CD8-positive, alpha-beta memory T cell (primary cell): ENCODE data around the gene CSPG4. TPM values are rescaled to one million over a fixed set of nuclear protein-coding genes. Genes with fewer than 3 reads are reported as not detected.
"Not testable (repeated sequence)": the region's sequence is repeated elsewhere in the genome, so short reads cannot be mapped to it uniquely, and the experiment has no call there.

ENCODE experiments used
- CTCF ChIA-PET: fragments of 350-600 bp; sonication (Branson Sonifier 250); formaldehyde crosslinking; loops from one replicate; lab custom pipeline; 2021; ENCODE audit warnings: antibody characterized with exemption; lab: Charles Lee
- POLR2A ChIA-PET: fragments of 350-600 bp; sonication (Branson Sonifier 250); formaldehyde crosslinking; loops from one replicate; lab custom pipeline; 2021; ENCODE audit warnings: antibody characterized with exemption; lab: Charles Lee
- DNase-seq, 5 donors: peaks; one replicate each; pipeline versions ENCODE4 v3.0.0 to v3.0.0-alpha.2; 2020 to 2022; ENCODE audit warnings: mixed read lengths in 1 of 5
- H3K27ac ChIP-seq: one replicate; pipeline ENCODE4 v1.7.0; 2013; ENCODE audit warnings: low read depth, mild to moderate bottlenecking, low read length, moderate library complexity
- H3K27me3 ChIP-seq: 2 replicates; pipeline ENCODE4 v1.7.0; 2013; ENCODE audit warnings: low read length, mild to moderate bottlenecking; ENCODE audit not compliant: insufficient read depth, poor library complexity, severe bottlenecking
- H3K36me3 ChIP-seq: 2 replicates; pipeline ENCODE4 v1.7.0; 2013; ENCODE audit warnings: mild to moderate bottlenecking, low read length, moderate library complexity; ENCODE audit not compliant: insufficient read depth
- H3K4me1 ChIP-seq: 2 replicates; pipeline ENCODE4 v1.7.0; 2013; ENCODE audit warnings: mild to moderate bottlenecking, low read length, moderate library complexity; ENCODE audit not compliant: insufficient read depth
- H3K4me3 ChIP-seq: 2 replicates; pipeline ENCODE4 v1.7.0; 2013; ENCODE audit warnings: mild to moderate bottlenecking, low read length
- H3K9me3 ChIP-seq: 2 replicates; pipeline ENCODE4 v1.7.0; 2013; ENCODE audit warnings: mild to moderate bottlenecking, low read length
- H3K27ac Mint-ChIP-seq, 8 donors: one replicate each; pipeline ENCODE4 v1.8.0; 2020 to 2021; ENCODE audit warnings: mixed read lengths in 8 of 8, mild to moderate bottlenecking in 6 of 8, inconsistent platforms in 3 of 8, moderate library complexity in 3 of 8
- H3K27me3 Mint-ChIP-seq, 2 donors: one replicate each; pipeline ENCODE4 v1.8.0; 2020 to 2021; ENCODE audit warnings: mixed read lengths in 2 of 2, mild to moderate bottlenecking in 1 of 2, moderate library complexity in 1 of 2
- H3K36me3 Mint-ChIP-seq, 3 donors: one replicate each; pipeline ENCODE4 v1.8.0; 2020 to 2021; ENCODE audit warnings: mixed read lengths in 3 of 3, inconsistent platforms in 1 of 3, mild to moderate bottlenecking in 1 of 3
- H3K4me1 Mint-ChIP-seq, 3 donors: one replicate each; pipeline ENCODE4 v1.8.0; 2020 to 2021; ENCODE audit warnings: mixed read lengths in 3 of 3, inconsistent platforms in 1 of 3, mild to moderate bottlenecking in 1 of 3
- H3K4me3 Mint-ChIP-seq, 7 donors: one replicate each; pipeline ENCODE4 v1.8.0; 2020 to 2021; ENCODE audit warnings: mixed read lengths in 7 of 7, mild to moderate bottlenecking in 6 of 7, moderate library complexity in 4 of 7, inconsistent platforms in 2 of 7
- H3K9me3 Mint-ChIP-seq, 5 donors: one replicate each; pipeline ENCODE4 v1.8.0; 2020 to 2022; ENCODE audit warnings: mixed read lengths in 5 of 5, mild to moderate bottlenecking in 3 of 5, moderate library complexity in 2 of 5, inconsistent platforms in 1 of 5
- polyA plus RNA-seq: library from polyadenylated mRNA; unstranded; fragments of 300-500 nt; fragmentation: Illumina TruSeq; gene quantifications from one replicate; pipeline ENCODE4 v1.2.3, GENCODE V29; 2021
- total RNA-seq, 2 experiments: library from RNA; stranded (reverse); gene quantifications; one replicate each; pipeline ENCODE4 v1.2.3, GENCODE V29; 2021

Gene CSPG4, protein sequence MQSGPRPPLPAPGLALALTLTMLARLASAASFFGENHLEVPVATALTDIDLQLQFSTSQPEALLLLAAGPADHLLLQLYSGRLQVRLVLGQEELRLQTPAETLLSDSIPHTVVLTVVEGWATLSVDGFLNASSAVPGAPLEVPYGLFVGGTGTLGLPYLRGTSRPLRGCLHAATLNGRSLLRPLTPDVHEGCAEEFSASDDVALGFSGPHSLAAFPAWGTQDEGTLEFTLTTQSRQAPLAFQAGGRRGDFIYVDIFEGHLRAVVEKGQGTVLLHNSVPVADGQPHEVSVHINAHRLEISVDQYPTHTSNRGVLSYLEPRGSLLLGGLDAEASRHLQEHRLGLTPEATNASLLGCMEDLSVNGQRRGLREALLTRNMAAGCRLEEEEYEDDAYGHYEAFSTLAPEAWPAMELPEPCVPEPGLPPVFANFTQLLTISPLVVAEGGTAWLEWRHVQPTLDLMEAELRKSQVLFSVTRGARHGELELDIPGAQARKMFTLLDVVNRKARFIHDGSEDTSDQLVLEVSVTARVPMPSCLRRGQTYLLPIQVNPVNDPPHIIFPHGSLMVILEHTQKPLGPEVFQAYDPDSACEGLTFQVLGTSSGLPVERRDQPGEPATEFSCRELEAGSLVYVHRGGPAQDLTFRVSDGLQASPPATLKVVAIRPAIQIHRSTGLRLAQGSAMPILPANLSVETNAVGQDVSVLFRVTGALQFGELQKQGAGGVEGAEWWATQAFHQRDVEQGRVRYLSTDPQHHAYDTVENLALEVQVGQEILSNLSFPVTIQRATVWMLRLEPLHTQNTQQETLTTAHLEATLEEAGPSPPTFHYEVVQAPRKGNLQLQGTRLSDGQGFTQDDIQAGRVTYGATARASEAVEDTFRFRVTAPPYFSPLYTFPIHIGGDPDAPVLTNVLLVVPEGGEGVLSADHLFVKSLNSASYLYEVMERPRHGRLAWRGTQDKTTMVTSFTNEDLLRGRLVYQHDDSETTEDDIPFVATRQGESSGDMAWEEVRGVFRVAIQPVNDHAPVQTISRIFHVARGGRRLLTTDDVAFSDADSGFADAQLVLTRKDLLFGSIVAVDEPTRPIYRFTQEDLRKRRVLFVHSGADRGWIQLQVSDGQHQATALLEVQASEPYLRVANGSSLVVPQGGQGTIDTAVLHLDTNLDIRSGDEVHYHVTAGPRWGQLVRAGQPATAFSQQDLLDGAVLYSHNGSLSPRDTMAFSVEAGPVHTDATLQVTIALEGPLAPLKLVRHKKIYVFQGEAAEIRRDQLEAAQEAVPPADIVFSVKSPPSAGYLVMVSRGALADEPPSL (N-terminal part only)
- total RNA-seq: not detected
- polyA plus RNA-seq: not detected

DNA sequence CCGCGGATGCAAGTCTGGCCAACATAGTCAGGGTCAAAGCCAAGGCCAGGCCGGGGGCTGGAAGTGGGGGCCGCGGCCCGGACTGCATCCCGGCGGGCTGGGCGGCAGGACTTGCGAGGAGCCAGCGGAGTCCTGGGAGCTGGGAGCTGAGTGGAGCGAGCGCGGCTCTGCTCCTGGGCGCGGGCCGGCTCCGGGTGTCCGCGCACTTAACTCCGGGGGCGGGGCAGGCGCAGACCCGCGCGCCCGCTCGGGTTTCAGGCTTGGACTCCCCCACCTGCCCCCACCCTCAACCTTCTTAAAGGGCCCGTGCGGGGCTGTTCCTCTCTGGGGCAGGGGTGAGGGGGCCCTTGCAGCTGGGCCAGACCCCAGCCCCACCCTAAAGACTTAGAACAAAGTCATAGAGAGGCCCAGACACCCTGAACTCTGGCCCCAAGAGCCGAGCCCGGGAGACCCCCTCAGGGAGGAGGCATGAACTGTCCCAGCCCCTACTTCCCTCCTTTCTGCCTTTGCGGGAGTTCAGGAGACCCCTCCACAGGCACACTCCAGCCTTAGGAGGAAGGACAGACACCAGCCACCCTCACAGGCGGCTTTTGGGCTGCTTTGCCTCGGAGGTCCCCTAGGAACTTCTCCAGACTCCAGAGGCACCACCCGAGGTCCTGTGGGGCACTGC, at the start of gene CSPG4:
TSS of gene CSPG4 (minus strand) at position 181 of the 670 bp plus-strand sequence. CDS start at position 88, 93 bp downstream.
- POLR2A ChIA-PET: no interaction called here

DNA sequence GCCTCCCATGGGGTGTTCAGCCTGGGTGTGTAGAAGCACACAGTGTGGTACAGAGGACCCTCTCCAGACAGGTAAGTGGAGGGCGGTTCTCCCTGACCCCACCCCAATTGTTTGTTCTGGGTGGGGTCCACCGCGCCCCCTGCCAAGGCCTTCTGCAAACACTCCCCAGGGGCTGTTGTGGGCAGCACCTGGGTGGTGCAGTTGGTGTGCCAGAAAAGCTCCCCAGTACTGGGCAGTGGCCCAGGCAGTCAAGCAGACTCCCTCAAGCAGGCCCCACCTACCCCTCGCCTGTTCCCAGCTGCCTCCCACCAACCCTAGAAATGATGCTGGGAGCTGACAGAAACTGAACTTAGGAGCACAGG, 49.7 kb upstream of the CSPG4 start:
- H3K9me3 ChIP-seq, H3K9me3 Mint-ChIP-seq, H3K36me3 Mint-ChIP-seq, H3K27me3 ChIP-seq, CTCF ChIA-PET, H3K4me1 ChIP-seq, H3K27me3 Mint-ChIP-seq, DNase-seq, H3K4me3 Mint-ChIP-seq, H3K36me3 ChIP-seq, POLR2A ChIA-PET, H3K27ac Mint-ChIP-seq, H3K27ac ChIP-seq, H3K4me3 ChIP-seq: not testable (repeated sequence)
- H3K4me1 Mint-ChIP-seq: peaks cover 6 to 16% (median 15%) of the 10 kb centered on the region in 3 donors

More for the DNA sequence above, at the start of gene CSPG4:
- no peaks in the 10 kb centered on the region for H3K4me1 Mint-ChIP-seq
- H3K9me3 ChIP-seq: no peaks in the 10 kb centered on the region
- H3K4me3 Mint-ChIP-seq: no peak within 1 kb of the TSS
- H3K27me3 Mint-ChIP-seq: peaks cover 8 to 18% of the 10 kb centered on the region in 2 donors
- H3K36me3 ChIP-seq: no peaks in the 10 kb centered on the region
- H3K36me3 Mint-ChIP-seq: no peaks in the 10 kb centered on the region
- H3K27me3 ChIP-seq: no peaks in the 10 kb centered on the region
- H3K4me1 ChIP-seq: no peaks in the 10 kb centered on the region
- H3K27ac ChIP-seq: no peak within 1 kb of the TSS
- no peak for DNase-seq
- CTCF ChIA-PET: no interaction called here
- no peak within 1 kb of the TSS for H3K4me3 ChIP-seq
- no peaks in the 10 kb centered on the region for H3K9me3 Mint-ChIP-seq
- no peak within 1 kb of the TSS for H3K27ac Mint-ChIP-seq

DNA sequence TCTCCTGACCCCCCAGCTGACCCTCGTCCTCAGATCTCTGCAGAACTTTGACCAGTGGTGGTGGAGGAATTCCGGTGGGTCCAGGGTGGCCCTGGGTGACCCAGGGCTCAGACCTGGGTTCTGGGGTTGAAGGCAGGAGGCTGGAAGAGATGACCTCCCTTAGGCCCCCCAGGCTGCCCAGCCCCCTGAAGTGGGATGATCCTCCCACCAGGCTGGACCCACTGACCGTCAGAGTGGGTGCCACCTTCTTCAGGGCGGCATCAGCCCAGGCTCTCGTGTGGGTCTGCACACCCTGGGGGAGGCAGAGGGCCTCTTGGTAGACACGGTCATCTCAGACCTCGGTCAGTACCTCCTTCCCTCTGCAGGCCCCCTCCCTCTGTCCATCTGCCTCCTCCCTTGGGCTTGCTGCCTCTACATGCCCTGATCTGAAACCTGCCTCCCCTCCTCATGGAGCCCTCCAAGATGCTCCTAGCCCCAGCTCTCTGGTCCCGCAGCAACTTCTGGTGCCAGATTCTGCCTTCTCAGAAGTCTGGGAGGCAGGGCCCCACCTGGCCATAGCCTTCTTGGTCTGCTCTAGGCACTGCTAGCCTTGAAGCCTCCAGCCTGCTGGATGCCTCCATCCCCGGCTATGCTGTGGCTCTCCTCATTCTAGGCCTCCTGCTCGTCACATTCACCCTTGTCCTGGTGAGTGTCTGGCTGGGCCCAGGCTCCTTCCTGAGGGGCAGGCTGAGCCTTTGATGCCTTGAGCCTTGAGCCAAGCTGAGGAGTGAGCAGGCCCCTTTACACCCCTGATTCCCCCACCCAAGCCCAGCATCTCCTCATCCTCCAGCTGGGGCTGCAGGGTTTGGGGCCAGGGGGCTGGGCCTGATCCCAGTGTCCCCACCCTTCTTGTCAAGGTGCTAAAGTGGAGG, 49.1 kb upstream of the CSPG4 start:
- Mint-ChIP-seq H3K27ac (no peak overlapping the region), H3K9me3 (no peaks in the 10 kb centered on the region), H3K36me3 (no peaks in the 10 kb centered on the region), H3K27me3 (peaks cover 0 to 5% of the 10 kb centered on the region in 2 donors), H3K4me1 (peaks cover 6 to 16% (median 15%) of the 10 kb centered on the region in 3 donors), H3K4me3 (no peak overlapping the region)
- ChIA-PET POLR2A (no interaction called here), CTCF (no interaction called here)
- peaks cover 6% of the 10 kb centered on the region for H3K4me1 ChIP-seq
- no peaks in the 10 kb centered on the region for H3K36me3 ChIP-seq
- no peak overlapping the region for H3K4me3 ChIP-seq
- no peaks in the 10 kb centered on the region for H3K9me3 ChIP-seq
- H3K27me3 ChIP-seq: no peaks in the 10 kb centered on the region
- no peak overlapping the region for H3K27ac ChIP-seq
- DNase-seq: no peak

DNA sequence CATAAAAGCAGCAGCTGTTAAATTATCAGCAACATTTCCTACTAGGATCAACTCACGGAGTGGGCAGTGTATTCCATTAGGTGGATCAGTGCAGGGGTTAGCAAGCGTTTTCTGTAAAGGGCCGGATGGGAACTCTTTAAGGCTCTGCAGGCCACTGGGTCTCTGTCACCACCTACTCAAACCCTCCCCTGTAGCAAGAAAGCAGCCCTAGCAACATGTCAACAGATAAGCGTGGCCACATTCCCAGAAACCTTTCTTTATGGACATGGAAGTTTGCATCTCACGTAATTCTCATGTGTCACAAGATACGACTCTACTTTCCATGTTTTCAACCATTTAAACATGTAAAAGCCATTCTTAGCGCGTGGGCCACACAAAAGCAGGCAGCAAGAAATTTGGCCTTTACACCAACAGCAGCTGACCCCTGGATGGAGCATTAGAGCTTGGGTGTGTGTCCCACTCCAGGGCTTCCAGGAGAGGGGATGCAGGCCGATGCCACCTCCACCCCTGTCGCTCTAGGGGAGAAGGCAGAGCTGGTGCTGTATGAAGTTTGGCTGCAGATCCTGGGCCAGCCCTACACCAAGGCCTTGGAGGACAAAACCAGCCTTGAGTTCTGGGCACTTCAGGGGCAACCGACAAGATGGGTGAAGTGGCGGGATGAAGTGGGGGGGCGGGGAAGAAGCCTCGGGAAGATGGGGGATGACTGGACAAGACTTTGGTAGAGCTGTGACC, 48.2 kb upstream of the CSPG4 start:
- H3K27ac ChIP-seq: no peak overlapping the region
- Mint-ChIP-seq H3K27ac (peak overlapping the region in 1 of 8 donors; percentile 37), H3K9me3 (no peaks in the 10 kb centered on the region), H3K4me1 (peaks cover 6 to 16% (median 15%) of the 10 kb centered on the region in 3 donors), H3K4me3 (peak overlapping the region in 2 of 7 donors; percentile 2 to 18), H3K27me3 (peaks cover 3 to 8% of the 10 kb centered on the region in 2 donors), H3K36me3 (no peaks in the 10 kb centered on the region)
- ChIA-PET POLR2A (no interaction called here), CTCF (no interaction called here)
- H3K36me3 ChIP-seq: no peaks in the 10 kb centered on the region
- no peaks in the 10 kb centered on the region for H3K27me3 ChIP-seq
- peaks cover 6% of the 10 kb centered on the region for H3K4me1 ChIP-seq
- no peaks in the 10 kb centered on the region for H3K9me3 ChIP-seq
- H3K4me3 ChIP-seq: no peak overlapping the region
- no peak for DNase-seq

DNA sequence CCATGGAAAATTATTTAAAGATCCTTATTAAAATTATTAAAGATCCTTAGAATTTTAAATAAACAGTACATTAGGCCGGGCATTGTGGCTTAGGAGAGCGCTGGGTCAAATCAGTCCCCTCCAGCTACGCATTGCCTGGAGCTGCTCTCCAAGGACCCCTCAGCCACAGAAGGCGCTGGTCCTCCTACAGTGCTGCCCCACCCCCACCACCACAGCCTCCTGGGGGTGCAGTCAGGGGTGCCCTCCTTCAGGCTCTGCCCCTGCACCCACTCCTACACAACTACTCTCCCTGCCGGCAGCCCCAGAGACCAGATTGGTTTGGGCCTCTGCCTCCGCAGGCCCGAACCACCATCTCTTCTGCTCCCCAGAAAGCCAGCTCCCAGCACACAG, 47.5 kb upstream of the CSPG4 start:
- DNase-seq, H3K27me3 Mint-ChIP-seq, POLR2A ChIA-PET, H3K9me3 ChIP-seq, H3K4me1 ChIP-seq, H3K36me3 Mint-ChIP-seq, CTCF ChIA-PET, H3K4me3 ChIP-seq, H3K27ac ChIP-seq, H3K9me3 Mint-ChIP-seq, H3K36me3 ChIP-seq, H3K27me3 ChIP-seq, H3K27ac Mint-ChIP-seq: not testable (repeated sequence)
- peak overlapping the region in 1 of 7 donors; percentile 18 for H3K4me3 Mint-ChIP-seq
- peaks cover 6 to 16% (median 15%) of the 10 kb centered on the region in 3 donors for H3K4me1 Mint-ChIP-seq

DNA sequence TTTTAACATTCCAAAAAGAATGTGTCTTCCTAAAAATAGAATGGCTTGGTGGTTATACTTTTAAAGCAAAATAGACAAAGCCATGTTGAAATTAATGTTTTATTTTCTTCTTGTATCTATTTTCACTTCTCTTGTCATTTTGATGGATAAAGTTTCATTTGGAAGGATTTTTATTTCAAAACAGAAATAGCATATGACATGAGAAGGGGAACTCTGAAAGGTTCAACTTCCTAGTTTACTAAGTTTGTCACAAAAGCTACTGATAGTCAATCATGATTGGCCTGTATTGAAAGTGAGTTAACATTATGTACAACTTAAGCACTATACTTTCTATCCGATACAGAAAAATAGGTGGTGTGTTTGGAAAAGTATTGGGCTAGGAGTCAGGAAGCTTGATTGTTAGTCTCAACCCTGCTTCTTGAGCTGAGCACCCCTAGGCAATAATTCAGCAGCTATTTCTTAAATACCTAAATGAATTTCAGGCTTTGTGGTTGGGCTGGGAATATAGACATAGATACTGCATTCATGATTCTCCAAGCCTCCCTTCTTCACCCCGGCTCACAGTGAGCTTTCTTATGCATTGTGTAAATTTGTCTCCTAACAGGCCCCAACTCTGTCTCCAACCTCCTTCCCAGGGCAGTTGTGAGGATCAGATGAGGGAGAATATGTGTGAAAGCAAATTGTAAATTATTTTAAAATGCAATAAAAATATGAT, 46.9 kb upstream of the CSPG4 start:
- Histone ChIP-seq H3K36me3 (no peaks in the 10 kb centered on the region), H3K27ac (peak overlapping the region; percentile 54), H3K4me3 (peak overlapping the region; percentile 66), H3K27me3 (no peaks in the 10 kb centered on the region), H3K4me1 (peaks cover 6% of the 10 kb centered on the region), H3K9me3 (no peaks in the 10 kb centered on the region)
- Mint-ChIP-seq H3K4me3 (peak overlapping the region; percentile 65 to 83 (median 77)), H3K9me3 (no peaks in the 10 kb centered on the region), H3K27me3 (peaks cover 5 to 8% of the 10 kb centered on the region in 2 donors), H3K4me1 (peaks cover 6 to 16% (median 15%) of the 10 kb centered on the region in 3 donors), H3K27ac (peak overlapping the region in 1 of 8 donors; percentile 32), H3K36me3 (no peaks in the 10 kb centered on the region)
- DNase-seq: no peak
- CTCF ChIA-PET: no interaction called here
- POLR2A ChIA-PET: no interaction called here
